ENCODE results near the gene MYBPC1.

The MYBPC1 gene

DNA sequence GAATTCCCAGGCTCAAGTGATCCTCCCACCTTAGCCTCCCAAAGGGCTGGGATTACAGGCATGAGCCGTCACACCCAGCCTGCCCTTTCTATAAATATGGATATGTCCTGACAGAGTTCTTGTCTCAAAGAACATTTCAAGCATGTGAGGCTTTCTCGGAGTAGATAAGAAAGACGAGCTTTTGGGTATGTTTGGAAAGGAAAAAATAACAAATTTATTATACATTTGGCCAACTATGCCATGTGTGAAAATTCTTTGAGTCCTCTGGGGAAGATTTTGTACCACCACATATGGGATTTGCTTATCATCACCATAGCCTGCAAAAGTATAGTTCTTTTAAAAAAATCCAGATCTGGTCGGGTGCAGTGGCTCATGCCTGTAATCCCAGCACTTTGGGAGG lies 23.7 kb upstream of the MYBPC1 start (continued):
- TF ChIP-seq, protein P1, sequence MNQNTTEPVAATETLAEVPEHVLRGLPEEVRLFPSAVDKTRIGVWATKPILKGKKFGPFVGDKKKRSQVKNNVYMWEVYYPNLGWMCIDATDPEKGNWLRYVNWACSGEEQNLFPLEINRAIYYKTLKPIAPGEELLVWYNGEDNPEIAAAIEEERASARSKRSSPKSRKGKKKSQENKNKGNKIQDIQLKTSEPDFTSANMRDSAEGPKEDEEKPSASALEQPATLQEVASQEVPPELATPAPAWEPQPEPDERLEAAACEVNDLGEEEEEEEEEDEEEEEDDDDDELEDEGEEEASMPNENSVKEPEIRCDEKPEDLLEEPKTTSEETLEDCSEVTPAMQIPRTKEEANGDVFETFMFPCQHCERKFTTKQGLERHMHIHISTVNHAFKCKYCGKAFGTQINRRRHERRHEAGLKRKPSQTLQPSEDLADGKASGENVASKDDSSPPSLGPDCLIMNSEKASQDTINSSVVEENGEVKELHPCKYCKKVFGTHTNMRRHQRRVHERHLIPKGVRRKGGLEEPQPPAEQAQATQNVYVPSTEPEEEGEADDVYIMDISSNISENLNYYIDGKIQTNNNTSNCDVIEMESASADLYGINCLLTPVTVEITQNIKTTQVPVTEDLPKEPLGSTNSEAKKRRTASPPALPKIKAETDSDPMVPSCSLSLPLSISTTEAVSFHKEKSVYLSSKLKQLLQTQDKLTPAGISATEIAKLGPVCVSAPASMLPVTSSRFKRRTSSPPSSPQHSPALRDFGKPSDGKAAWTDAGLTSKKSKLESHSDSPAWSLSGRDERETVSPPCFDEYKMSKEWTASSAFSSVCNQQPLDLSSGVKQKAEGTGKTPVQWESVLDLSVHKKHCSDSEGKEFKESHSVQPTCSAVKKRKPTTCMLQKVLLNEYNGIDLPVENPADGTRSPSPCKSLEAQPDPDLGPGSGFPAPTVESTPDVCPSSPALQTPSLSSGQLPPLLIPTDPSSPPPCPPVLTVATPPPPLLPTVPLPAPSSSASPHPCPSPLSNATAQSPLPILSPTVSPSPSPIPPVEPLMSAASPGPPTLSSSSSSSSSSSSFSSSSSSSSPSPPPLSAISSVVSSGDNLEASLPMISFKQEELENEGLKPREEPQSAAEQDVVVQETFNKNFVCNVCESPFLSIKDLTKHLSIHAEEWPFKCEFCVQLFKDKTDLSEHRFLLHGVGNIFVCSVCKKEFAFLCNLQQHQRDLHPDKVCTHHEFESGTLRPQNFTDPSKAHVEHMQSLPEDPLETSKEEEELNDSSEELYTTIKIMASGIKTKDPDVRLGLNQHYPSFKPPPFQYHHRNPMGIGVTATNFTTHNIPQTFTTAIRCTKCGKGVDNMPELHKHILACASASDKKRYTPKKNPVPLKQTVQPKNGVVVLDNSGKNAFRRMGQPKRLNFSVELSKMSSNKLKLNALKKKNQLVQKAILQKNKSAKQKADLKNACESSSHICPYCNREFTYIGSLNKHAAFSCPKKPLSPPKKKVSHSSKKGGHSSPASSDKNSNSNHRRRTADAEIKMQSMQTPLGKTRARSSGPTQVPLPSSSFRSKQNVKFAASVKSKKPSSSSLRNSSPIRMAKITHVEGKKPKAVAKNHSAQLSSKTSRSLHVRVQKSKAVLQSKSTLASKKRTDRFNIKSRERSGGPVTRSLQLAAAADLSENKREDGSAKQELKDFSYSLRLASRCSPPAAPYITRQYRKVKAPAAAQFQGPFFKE (tag by site-specific recombination; IDR thresholded peaks at IDR 0.05; ENCODE audit: borderline replicate concordance): no peak
- TF ChIP-seq, protein P2, sequence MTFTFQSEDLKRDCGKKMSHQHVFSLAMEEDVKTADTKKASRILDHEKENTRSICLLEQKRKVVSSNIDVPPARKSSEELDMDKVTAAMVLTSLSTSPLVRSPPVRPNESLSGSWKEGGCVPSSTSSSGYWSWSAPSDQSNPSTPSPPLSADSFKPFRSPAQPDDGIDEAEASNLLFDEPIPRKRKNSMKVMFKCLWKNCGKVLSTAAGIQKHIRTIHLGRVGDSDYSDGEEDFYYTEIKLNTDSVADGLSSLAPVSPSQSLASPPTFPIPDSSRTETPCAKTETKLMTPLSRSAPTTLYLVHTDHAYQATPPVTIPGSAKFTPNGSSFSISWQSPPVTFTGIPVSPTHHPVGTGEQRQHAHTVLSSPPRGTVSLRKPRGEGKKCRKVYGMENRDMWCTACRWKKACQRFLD (tag by site-specific recombination; IDR thresholded peaks at IDR 0.05): no peak
- TF ChIP-seq ZNF391 (tag by site-specific recombination; IDR thresholded peaks at IDR 0.05; ENCODE audit: borderline replicate concordance, low read depth): no peak
- TF ChIP-seq, protein P3, sequence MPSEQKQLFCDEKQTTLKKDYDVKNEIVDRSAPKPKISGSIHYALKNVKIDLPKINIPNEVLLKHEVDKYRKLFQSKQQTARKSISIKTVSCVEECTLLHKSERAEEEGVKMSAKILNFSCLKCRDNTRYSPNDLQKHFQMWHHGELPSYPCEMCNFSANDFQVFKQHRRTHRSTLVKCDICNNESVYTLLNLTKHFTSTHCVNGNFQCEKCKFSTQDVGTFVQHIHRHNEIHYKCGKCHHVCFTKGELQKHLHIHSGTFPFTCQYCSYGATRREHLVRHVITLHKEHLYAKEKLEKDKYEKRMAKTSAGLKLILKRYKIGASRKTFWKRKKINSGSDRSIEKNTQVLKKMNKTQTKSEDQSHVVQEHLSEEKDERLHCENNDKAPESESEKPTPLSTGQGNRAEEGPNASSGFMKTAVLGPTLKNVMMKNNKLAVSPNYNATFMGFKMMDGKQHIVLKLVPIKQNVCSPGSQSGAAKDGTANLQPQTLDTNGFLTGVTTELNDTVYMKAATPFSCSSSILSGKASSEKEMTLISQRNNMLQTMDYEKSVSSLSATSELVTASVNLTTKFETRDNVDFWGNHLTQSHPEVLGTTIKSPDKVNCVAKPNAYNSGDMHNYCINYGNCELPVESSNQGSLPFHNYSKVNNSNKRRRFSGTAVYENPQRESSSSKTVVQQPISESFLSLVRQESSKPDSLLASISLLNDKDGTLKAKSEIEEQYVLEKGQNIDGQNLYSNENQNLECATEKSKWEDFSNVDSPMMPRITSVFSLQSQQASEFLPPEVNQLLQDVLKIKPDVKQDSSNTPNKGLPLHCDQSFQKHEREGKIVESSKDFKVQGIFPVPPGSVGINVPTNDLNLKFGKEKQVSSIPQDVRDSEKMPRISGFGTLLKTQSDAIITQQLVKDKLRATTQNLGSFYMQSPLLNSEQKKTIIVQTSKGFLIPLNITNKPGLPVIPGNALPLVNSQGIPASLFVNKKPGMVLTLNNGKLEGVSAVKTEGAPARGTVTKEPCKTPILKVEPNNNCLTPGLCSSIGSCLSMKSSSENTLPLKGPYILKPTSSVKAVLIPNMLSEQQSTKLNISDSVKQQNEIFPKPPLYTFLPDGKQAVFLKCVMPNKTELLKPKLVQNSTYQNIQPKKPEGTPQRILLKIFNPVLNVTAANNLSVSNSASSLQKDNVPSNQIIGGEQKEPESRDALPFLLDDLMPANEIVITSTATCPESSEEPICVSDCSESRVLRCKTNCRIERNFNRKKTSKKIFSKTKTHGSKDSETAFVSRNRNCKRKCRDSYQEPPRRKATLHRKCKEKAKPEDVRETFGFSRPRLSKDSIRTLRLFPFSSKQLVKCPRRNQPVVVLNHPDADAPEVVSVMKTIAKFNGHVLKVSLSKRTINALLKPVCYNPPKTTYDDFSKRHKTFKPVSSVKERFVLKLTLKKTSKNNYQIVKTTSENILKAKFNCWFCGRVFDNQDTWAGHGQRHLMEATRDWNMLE (tag by site-specific recombination; conservative IDR thresholded peaks at IDR 0.05; ENCODE audit: low read depth): no peak
- TF ChIP-seq, protein P4, sequence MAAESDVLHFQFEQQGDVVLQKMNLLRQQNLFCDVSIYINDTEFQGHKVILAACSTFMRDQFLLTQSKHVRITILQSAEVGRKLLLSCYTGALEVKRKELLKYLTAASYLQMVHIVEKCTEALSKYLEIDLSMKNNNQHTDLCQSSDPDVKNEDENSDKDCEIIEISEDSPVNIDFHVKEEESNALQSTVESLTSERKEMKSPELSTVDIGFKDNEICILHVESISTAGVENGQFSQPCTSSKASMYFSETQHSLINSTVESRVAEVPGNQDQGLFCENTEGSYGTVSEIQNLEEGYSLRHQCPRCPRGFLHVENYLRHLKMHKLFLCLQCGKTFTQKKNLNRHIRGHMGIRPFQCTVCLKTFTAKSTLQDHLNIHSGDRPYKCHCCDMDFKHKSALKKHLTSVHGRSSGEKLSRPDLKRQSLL (tag by site-specific recombination; IDR thresholded peaks at IDR 0.05): no peak
- no peak for TF ChIP-seq ZNF112 (tag by site-specific recombination; IDR thresholded peaks at IDR 0.05)

DNA sequence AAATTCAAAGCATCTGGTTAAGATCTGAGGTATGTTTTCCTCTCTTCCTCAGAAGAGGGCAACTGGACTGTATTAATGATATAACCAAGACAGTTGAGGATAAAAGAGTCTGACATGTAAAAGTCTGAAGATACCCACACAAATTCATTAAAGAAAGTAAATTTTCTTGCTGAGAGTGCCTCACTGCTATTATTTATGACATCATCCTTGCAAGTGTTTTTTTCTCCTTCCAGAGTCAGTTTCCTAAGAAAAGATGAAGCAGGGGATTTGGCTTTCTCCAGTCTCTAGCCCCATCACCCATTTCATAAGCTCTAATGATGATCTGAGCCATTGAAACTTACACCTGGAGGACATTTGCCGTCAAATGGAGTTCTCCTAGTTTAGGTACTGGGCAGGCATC lies 21.0 kb upstream of the MYBPC1 start:
- no peaks in the 10 kb centered on the region for H3K9me3 ChIP-seq (ENCODE audit: control insufficient read depth, insufficient read depth, low read depth, low read length)
- no peak overlapping the region for H3K27ac ChIP-seq (ENCODE audit: extremely low read depth, low read depth, low read length)
- ChIA-PET POLR2A (no interaction called here), CTCF (interaction anchor here (0.5 to 1.1 kb wide), 2 partner anchors 96 to 186 kb away, joined by 3 read pairs; no protein-coding TSS in a partner anchor)
- no peak overlapping the region for H3K4me3 ChIP-seq (ENCODE audit: low read depth, low read length)
- no peaks in the 10 kb centered on the region for H3K4me1 ChIP-seq (ENCODE audit: control insufficient read depth, insufficient read depth, low read length)
- no peaks in the 10 kb centered on the region for H3K36me3 ChIP-seq (ENCODE audit: control insufficient read depth in 2 of 2, insufficient read depth in 1 of 2, low read length in 2 of 2)
- no peak for TF ChIP-seq OSR2 (tag by site-specific recombination; IDR thresholded peaks at IDR 0.05)
- TF ChIP-seq ZNF169 (tag by site-specific recombination; IDR thresholded peaks at IDR 0.05): no peak
- TF ChIP-seq, protein P5, sequence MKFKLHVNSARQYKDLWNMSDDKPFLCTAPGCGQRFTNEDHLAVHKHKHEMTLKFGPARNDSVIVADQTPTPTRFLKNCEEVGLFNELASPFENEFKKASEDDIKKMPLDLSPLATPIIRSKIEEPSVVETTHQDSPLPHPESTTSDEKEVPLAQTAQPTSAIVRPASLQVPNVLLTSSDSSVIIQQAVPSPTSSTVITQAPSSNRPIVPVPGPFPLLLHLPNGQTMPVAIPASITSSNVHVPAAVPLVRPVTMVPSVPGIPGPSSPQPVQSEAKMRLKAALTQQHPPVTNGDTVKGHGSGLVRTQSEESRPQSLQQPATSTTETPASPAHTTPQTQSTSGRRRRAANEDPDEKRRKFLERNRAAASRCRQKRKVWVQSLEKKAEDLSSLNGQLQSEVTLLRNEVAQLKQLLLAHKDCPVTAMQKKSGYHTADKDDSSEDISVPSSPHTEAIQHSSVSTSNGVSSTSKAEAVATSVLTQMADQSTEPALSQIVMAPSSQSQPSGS (tag by site-specific recombination; IDR thresholded peaks at IDR 0.05; ENCODE audit: low read depth): peak; percentile 55; the same call in 1 of the 2 replicates

All from HEK293 (cell line).